B cell (primary cell): ENCODE results near the gene SEPTIN3. TPM values are rescaled to one million over a fixed set of nuclear protein-coding genes. Genes with fewer than 3 reads are reported as not detected.

Source experiments
- ATAC-seq: fragments of 200-7000 bp; cut with Tn5 transposase; one replicate; pipeline ENCODE4 v1.10.0; 2021; ENCODE audit warnings: low read depth, mild to moderate bottlenecking, moderate number of reproducible peaks, moderate library complexity
- CTCF ChIA-PET: fragments of 350-600 bp; sonication (Branson Sonifier 250); formaldehyde crosslinking; loops from one replicate; lab custom pipeline; 2021; ENCODE audit warnings: antibody characterized with exemption, inconsistent platforms; lab: Charles Lee
- POLR2A ChIA-PET: fragments of 350-600 bp; sonication (Branson Sonifier 250); formaldehyde crosslinking; loops from one replicate; lab custom pipeline; 2021; ENCODE audit warnings: antibody characterized with exemption; lab: Charles Lee
- DNase-seq: peaks from one replicate; pipeline ENCODE4 v3.0.0; 2013
- H2AFZ ChIP-seq: 2 replicates; pipeline ENCODE4 v1.6.1; 2012; ENCODE audit warnings: mild to moderate bottlenecking, low read depth, low read length; ENCODE audit not compliant: insufficient read depth, poor library complexity, severe bottlenecking
- H3K27ac ChIP-seq, 2 donors: 1 replicate in 1 of 2; 2 replicates in 1 of 2; pipeline ENCODE4 v1.5.1; 2012 to 2013; ENCODE audit warnings: low read length in 2 of 2, mild to moderate bottlenecking in 2 of 2, moderate library complexity in 1 of 2
- H3K27me3 ChIP-seq, 4 experiments: fragments of 200-600 bp in 1 of 4; sonication (generic) in 1 of 4; replicated peaks in 1 of 4; 1 replicate in 2 of 4; 2 replicates in 2 of 4; pipeline versions ENCODE4 v1.6.1 to v1.7.0; 2013 to 2016; ENCODE audit warnings: low read length in 3 of 4, mild to moderate bottlenecking in 2 of 4, mixed read lengths in 1 of 4, moderate library complexity in 1 of 4; ENCODE audit not compliant: insufficient read depth in 4 of 4, control insufficient read depth in 3 of 4; ENCODE audit errors: control extremely low read depth in 1 of 4
- H3K36me3 ChIP-seq, 2 experiments: replicated peaks in 1 of 2; 1 replicate in 1 of 2; 2 replicates in 1 of 2; pipeline versions ENCODE4 v1.6.1 to v1.7.1; 2013; ENCODE audit warnings: low read length in 1 of 2; ENCODE audit not compliant: insufficient read depth in 2 of 2, control insufficient read depth in 1 of 2; ENCODE audit errors: control extremely low read depth in 1 of 2, extremely low read depth in 1 of 2
- H3K4me1 ChIP-seq, 2 donors: fragments of 200-600 bp in 1 of 2; sonication (generic) in 1 of 2; 1 replicate in 1 of 2; 2 replicates in 1 of 2; pipeline versions ENCODE4 v1.5.1 to v1.6.1; 2013 to 2017; ENCODE audit warnings: low read length in 2 of 2; ENCODE audit not compliant: control insufficient read depth in 2 of 2, insufficient read depth in 2 of 2
- H3K4me2 ChIP-seq: replicated peaks from 2 replicates; pipeline ENCODE3; 2012; ENCODE audit warnings: mild to moderate bottlenecking, low read depth, low read length; ENCODE audit not compliant: poor library complexity, severe bottlenecking
- H3K4me3 ChIP-seq, 5 experiments: fragments of 200-600 bp in 1 of 5; sonication (generic) in 1 of 5; 1 replicate in 3 of 5; 2 replicates in 2 of 5; pipeline versions ENCODE4 v1.5.1 to v1.7.0; 2011 to 2016; ENCODE audit warnings: low read length in 4 of 5, mild to moderate bottlenecking in 4 of 5, low read depth in 2 of 5, control low read depth in 1 of 5, moderate library complexity in 1 of 5; ENCODE audit not compliant: insufficient read depth in 1 of 5; ENCODE audit errors: control extremely low read depth in 1 of 5, extremely low read depth in 1 of 5
- H3K79me2 ChIP-seq: fragments of 200-600 bp; sonication (generic); one replicate; pipeline ENCODE4 v1.6.0; 2016; ENCODE audit warnings: low read length; ENCODE audit not compliant: control insufficient read depth, insufficient read depth
- H3K9ac ChIP-seq: fragments of 200-600 bp; sonication (generic); 2 replicates; pipeline ENCODE4 v1.6.1; 2017; ENCODE audit warnings: mild to moderate bottlenecking, low read length, moderate library complexity
- H3K9me3 ChIP-seq, 3 donors: one replicate each; pipeline versions ENCODE4 v1.6.1 to v1.7.1; 2013; ENCODE audit warnings: low read length in 2 of 3; ENCODE audit not compliant: control insufficient read depth in 2 of 3, insufficient read depth in 1 of 3; ENCODE audit errors: control extremely low read depth in 1 of 3
- H4K20me1 ChIP-seq: 2 replicates; pipeline ENCODE4 v1.6.0; 2012; ENCODE audit warnings: mild to moderate bottlenecking, low read length; ENCODE audit not compliant: insufficient read depth, control insufficient read depth, poor library complexity, severe bottlenecking
- H3K27ac Mint-ChIP-seq: one replicate; pipeline ENCODE4 v1.8.0; 2021; ENCODE audit warnings: mixed read lengths
- H3K27me3 Mint-ChIP-seq: one replicate; pipeline ENCODE4 v1.8.0; 2021; ENCODE audit warnings: mixed read lengths
- H3K4me1 Mint-ChIP-seq: one replicate; pipeline ENCODE4 v1.8.0; 2021; ENCODE audit warnings: mixed read lengths
- H3K4me3 Mint-ChIP-seq: one replicate; pipeline ENCODE4 v1.8.0; 2021; ENCODE audit warnings: mixed read lengths
- H3K9me3 Mint-ChIP-seq: one replicate; pipeline ENCODE4 v1.8.0; 2022; ENCODE audit warnings: mixed read lengths; ENCODE audit not compliant: insufficient read depth
- EZH2 ChIP-seq: IDR thresholded peaks from 2 replicates; pipeline ENCODE4 v1.6.1; 2012; ENCODE audit warnings: borderline replicate concordance, low read depth, mild to moderate bottlenecking, moderate library complexity, low read length; ENCODE audit not compliant: insufficient read depth, poor library complexity, severe bottlenecking
- WGBS: methylation state at CpG from one replicate; pipeline ENCODE4 v1.1.5; 2013; ENCODE audit warnings: missing lambda C conversion rate; ENCODE audit not compliant: insufficient coverage; 5-methylcytosine and 5-hydroxymethylcytosine counted together
- intact Hi-C: fragments of 100-400 bp; cut with micrococcal nuclease; formaldehyde crosslinking; loops from one replicate; pipeline ENCODE4 v1.10.0; 2022
- polyA plus RNA-seq: library from polyadenylated mRNA; depleted of rRNA; stranded (reverse); fragments of >200 nt; gene quantifications from 2 replicates; pipeline ENCODE4 v1.2.3, GENCODE V29; 2012
- total RNA-seq, 2 donors: library from RNA; stranded (reverse); fragments of 120-200 nt in 1 of 2; gene quantifications; 1 replicate in 1 of 2; 2 replicates in 1 of 2; pipeline versions ENCODE4 v1.2.3 to v1.2.4, GENCODE V29; 2013 to 2022
- TF ChIP-seq, protein P1 (sequence below): fragments of 200-600 bp; IDR thresholded peaks from one replicate; pipeline ENCODE4 v1.8.0; 2022; ENCODE audit warnings: antibody characterized with exemption, mild to moderate bottlenecking

The SEPTIN3 gene
- total and polyA plus RNA-seq, 2 donors (not counting 1 experiment from before 2014, with no cell fraction given): 0.06 to 0.39 TPM

DNA sequence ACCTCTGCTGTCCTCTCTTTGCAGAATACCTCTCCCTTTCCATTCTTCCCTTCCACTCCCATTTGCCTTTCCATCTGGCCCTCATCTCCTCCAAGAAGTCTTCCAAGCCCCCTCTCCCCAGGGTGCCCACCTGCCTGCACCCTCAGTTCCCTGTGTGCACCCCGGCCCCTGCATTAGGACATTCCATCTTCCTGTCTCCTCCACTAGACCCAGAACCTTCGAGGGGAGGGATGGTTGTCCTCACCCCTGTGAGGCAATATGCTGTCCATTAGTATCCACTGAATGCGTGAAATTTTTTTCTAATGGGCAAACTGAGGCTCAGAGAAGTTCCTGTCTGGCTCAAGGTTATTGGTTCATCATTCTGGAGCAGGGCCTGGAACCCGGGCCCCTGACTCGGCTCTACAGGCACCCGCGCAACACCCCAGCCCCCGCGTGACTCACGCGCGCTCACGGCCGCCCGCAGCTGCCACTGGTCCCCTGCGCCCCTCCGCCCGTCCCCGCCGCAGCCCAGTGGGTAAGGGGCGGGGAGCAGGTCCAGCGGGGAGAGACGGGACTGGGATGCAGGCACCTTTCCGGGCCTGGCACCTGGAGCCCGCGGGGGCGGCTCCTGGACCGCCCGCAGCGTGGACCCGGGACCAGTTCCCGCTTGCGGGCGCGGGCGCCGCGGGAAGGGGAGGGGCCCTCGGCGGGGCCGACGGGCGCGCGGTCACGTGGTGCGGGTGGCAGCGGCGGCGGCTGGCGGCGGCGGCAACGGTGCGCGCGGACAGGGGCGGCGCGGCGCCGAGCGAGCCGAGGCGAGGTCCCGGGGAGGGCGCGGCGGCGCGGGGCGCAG lies 7.0 kb downstream of the SEPTIN3 start:
- Mint-ChIP-seq H3K4me3 (peak overlapping the region; percentile 69), H3K27ac (peak overlapping the region; percentile 20), H3K27me3 (peaks cover 41% of the 10 kb centered on the region), H3K9me3 (no peaks in the 10 kb centered on the region), H3K4me1 (peaks cover 16% of the 10 kb centered on the region)
- H3K27me3 ChIP-seq: peaks cover 0 to 56% (median 26%) of the 10 kb centered on the region in 4 experiments
- H3K4me3 ChIP-seq: peak overlapping the region in 3 of 5 experiments; percentile 54 to 67 (median 55)
- peak; percentile 69 for ATAC-seq
- H3K9me3 ChIP-seq: peaks cover 0 to 2% (median 0%) of the 10 kb centered on the region in 3 donors
- peak overlapping the region; percentile 97 for H3K4me2 ChIP-seq
- CTCF ChIA-PET: no interaction called here
- 3% methylated on average over 72 of the region's 72 CpGs for WGBS
- no peak overlapping the region for H3K27ac ChIP-seq
- intact Hi-C loops: no loop called here
- TF ChIP-seq, protein P1, sequence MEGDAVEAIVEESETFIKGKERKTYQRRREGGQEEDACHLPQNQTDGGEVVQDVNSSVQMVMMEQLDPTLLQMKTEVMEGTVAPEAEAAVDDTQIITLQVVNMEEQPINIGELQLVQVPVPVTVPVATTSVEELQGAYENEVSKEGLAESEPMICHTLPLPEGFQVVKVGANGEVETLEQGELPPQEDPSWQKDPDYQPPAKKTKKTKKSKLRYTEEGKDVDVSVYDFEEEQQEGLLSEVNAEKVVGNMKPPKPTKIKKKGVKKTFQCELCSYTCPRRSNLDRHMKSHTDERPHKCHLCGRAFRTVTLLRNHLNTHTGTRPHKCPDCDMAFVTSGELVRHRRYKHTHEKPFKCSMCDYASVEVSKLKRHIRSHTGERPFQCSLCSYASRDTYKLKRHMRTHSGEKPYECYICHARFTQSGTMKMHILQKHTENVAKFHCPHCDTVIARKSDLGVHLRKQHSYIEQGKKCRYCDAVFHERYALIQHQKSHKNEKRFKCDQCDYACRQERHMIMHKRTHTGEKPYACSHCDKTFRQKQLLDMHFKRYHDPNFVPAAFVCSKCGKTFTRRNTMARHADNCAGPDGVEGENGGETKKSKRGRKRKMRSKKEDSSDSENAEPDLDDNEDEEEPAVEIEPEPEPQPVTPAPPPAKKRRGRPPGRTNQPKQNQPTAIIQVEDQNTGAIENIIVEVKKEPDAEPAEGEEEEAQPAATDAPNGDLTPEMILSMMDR: no peak
- no peak for TF ChIP-seq EZH2
- H3K36me3 ChIP-seq: no peaks in the 10 kb centered on the region
- peak overlapping the region; percentile 64 for H3K9ac ChIP-seq
- H3K79me2 ChIP-seq: no peaks in the 10 kb centered on the region
- peaks cover 10 to 12% of the 10 kb centered on the region in 2 donors for H3K4me1 ChIP-seq
- DNase-seq: peak; percentile 67
- peak overlapping the region; percentile 77 for H2AFZ ChIP-seq
- no peaks in the 10 kb centered on the region for H4K20me1 ChIP-seq
- POLR2A ChIA-PET: interaction anchor here (1.0 kb wide), 1 partner anchor 114 kb away, joined by 3 read pairs; the partner anchor contains the start of gene NDUFA6
